Keratinocyte (primary cell): ENCODE results near the gene TRAF1.

Source experiments
- EZH2 ChIP-seq: IDR thresholded peaks from one replicate; pipeline ENCODE4 v1.6.1; 2012; ENCODE audit warnings: inconsistent platforms, mild to moderate bottlenecking, low read length, moderate library complexity
- TF ChIP-seq, protein P1 (sequence below), 3 experiments: IDR thresholded peaks in 1 of 3; conservative IDR thresholded peaks in 1 of 3; optimal IDR thresholded peaks in 1 of 3; 2 replicates in 2 of 3; 3 replicates in 1 of 3; pipeline versions ENCODE3 to v1.5.1; 2011; ENCODE audit warnings: low read length in 3 of 3, mild to moderate bottlenecking in 3 of 3, moderate library complexity in 2 of 3, control low read depth in 1 of 3, inconsistent platforms in 1 of 3; ENCODE audit not compliant: insufficient read depth in 2 of 3; ENCODE audit errors: extremely low read depth in 1 of 3

DNA sequence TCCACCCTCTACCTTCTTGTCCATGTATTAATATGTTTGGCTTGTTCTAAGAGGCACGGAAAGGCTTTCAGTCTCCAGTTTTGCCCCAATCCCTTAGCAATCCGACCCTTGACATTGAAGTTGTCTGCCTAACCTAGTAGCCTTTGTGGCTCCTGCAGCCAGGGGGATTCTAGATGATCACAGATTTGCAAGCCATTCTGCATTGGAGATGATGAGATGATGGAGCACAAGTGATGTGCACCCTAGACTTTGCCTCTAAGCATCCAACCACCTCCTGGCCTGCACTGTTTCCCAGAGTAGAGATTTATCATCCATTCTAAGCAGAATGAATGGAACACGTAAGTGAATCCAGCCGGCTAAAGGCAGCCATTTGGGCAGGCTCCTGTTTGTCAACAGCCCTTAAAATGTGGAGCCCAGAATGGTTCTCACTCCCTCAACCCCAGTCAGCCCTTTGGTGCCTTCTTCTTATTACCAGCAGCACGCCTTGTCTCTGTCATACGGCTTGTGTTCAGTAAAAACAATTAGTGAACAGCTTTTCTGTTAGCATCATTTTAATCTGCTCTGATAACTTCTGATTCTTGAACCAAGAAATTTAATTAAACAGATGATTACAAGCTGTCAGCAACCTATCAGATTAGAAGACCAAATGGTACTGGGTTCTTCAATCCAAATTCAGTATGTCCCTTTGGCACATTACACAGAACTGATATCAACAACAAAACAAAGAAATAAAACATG, 5.7 kb upstream of the TRAF1 start:
- TF ChIP-seq, protein P1, sequence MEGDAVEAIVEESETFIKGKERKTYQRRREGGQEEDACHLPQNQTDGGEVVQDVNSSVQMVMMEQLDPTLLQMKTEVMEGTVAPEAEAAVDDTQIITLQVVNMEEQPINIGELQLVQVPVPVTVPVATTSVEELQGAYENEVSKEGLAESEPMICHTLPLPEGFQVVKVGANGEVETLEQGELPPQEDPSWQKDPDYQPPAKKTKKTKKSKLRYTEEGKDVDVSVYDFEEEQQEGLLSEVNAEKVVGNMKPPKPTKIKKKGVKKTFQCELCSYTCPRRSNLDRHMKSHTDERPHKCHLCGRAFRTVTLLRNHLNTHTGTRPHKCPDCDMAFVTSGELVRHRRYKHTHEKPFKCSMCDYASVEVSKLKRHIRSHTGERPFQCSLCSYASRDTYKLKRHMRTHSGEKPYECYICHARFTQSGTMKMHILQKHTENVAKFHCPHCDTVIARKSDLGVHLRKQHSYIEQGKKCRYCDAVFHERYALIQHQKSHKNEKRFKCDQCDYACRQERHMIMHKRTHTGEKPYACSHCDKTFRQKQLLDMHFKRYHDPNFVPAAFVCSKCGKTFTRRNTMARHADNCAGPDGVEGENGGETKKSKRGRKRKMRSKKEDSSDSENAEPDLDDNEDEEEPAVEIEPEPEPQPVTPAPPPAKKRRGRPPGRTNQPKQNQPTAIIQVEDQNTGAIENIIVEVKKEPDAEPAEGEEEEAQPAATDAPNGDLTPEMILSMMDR (optimal IDR thresholded peaks at IDR 0.05 in 1 of 3, IDR thresholded peaks at IDR 0.05 in 1 of 3, conservative IDR thresholded peaks at IDR 0.05 in 1 of 3; ENCODE audit: extremely low read depth in 1 of 3, insufficient read depth in 2 of 3, low read length in 3 of 3) = no peak
- TF ChIP-seq EZH2 = no peak
